Omental fat pad (tissue), 4 donors: ENCODE results near the gene KRTAP10-3. TPM values are rescaled to one million over a fixed set of nuclear protein-coding genes. Genes with fewer than 3 reads are reported as not detected.

Source experiments
- ATAC-seq: fragments of 150-250 bp; one replicate; pipeline ENCODE4 v1.9.1; 2016; ENCODE audit warnings: mild to moderate bottlenecking, moderate library complexity; ENCODE audit not compliant: low FRiP score
- DNase-seq: peaks from one replicate; pipeline ENCODE4 v3.0.0-alpha.2; 2019; ENCODE audit warnings: low spot score
- total RNA-seq, 4 donors: library from RNA; depleted of rRNA; stranded (reverse); fragments of >200 nt; gene quantifications; one replicate each; pipeline ENCODE4 v1.1.0, GENCODE V29; 2016
- TF ChIP-seq, protein P1 (sequence below), 3 donors: fragments of 450-650 bp; IDR thresholded peaks; one replicate each; pipeline ENCODE4 v1.5.1; 2016 to 2017; ENCODE audit warnings: antibody characterized with exemption in 3 of 3, mild to moderate bottlenecking in 3 of 3, moderate library complexity in 2 of 3

KRTAP10-3 gene
- total RNA-seq, 4 donors from 2014 or later: not detected

DNA sequence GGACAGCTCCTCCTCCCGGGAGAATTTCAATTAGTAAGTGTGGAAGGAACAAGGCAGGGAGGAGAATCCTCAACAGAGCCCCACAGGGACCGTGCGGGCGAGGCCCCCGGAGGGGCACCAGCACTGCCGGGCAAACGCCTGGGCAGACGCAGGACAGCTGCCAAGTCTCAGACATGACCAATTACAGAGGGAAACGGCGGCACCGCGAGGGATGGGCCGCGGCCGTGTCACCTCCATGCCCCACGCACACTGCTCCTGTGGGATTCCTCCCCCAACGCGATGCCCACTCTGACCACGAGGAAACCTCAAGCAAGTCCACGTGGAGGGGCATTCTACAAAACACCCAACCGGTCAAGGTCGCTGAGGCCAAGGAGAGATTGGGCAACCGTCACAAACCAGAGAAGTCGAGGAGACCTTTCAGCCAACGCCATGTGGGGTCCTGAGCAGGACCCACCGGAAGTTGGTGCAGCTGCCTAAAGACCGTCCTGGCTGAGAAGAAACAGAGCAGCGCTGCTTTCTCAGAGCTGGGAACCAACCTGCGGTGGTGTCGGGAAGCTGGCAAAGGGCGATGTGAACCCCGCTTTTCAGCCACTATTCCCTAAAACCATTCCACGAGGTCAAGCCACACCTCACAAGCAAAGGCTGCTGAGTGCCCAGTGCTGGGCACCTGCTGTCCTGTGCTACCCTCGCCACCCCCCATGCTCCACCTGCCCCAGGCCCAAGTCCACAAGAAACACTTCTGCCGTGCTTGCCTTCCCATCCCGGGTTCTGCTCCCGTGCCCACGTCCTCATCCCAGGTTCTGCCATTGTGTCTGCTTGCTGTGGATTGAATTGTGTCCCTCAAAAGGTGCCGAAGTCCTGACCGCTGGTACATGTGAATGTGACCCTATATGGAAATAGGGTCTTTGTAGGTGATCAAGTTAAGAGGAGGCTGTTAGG lies 13.5 kb upstream of the KRTAP10-3 start:
- ATAC-seq: no peak
- TF ChIP-seq, protein P1, sequence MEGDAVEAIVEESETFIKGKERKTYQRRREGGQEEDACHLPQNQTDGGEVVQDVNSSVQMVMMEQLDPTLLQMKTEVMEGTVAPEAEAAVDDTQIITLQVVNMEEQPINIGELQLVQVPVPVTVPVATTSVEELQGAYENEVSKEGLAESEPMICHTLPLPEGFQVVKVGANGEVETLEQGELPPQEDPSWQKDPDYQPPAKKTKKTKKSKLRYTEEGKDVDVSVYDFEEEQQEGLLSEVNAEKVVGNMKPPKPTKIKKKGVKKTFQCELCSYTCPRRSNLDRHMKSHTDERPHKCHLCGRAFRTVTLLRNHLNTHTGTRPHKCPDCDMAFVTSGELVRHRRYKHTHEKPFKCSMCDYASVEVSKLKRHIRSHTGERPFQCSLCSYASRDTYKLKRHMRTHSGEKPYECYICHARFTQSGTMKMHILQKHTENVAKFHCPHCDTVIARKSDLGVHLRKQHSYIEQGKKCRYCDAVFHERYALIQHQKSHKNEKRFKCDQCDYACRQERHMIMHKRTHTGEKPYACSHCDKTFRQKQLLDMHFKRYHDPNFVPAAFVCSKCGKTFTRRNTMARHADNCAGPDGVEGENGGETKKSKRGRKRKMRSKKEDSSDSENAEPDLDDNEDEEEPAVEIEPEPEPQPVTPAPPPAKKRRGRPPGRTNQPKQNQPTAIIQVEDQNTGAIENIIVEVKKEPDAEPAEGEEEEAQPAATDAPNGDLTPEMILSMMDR (IDR thresholded peaks at IDR 0.05): no peak
- no peak for DNase-seq

DNA sequence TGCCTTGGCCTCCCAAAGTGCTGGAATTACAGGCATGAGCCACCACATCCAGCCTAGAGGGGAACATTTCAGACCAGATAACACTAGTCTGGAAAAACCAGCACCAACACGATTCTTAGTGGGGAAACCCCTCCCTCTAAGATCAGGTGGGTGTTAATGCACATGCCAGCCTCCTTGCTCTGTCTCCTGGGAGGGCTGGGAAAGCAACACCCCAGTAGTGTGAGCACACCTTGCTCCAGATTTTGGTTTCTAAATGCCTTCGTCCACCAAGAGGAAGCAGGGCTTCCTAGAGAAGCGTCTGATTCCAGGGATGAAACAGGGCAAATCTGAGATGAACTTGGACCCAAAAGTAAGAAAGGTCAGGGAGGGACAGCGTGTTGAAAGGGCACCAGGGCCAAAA lies 12.7 kb upstream of the KRTAP10-3 start:
- no peak for ATAC-seq
- TF ChIP-seq, protein P1 (IDR thresholded peaks at IDR 0.05): no peak

DNA sequence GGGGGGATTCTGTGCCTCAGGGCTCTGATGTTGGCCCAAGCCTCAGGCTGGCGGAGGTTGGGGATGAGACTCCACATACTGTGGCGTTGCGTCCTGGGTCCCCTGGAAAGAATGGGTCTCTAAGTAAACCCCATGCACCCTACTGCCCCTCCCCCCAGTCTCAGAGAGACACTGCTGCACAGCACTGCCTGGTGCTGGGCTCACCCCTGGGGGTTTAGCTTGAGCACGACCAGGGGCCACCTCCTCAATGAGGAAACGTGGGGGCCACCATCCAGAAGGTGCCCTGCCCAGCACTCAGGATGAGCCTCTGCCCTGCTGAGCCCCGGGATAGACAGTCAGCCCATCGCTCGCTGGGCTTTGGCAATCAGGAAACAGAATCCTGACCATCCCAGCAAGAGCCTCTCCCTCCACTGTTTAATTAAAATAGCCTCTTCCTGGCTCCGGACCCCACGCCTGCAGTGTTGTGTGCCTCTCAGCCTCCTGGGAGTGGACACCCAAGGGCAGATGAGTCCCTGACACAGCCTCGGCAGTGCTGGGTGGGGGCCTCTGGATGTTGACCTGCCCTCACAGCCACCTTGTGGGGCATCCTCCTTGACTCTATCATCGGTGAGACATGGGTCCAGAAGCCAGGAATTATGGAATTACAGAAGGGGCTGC lies 11.4 kb upstream of the KRTAP10-3 start:
- TF ChIP-seq, protein P1 (IDR thresholded peaks at IDR 0.05): no peak
- no peak for ATAC-seq
- DNase-seq: no peak

More for the DNA sequence above, 12.7 kb upstream of the KRTAP10-3 start:
- no peak for DNase-seq

DNA sequence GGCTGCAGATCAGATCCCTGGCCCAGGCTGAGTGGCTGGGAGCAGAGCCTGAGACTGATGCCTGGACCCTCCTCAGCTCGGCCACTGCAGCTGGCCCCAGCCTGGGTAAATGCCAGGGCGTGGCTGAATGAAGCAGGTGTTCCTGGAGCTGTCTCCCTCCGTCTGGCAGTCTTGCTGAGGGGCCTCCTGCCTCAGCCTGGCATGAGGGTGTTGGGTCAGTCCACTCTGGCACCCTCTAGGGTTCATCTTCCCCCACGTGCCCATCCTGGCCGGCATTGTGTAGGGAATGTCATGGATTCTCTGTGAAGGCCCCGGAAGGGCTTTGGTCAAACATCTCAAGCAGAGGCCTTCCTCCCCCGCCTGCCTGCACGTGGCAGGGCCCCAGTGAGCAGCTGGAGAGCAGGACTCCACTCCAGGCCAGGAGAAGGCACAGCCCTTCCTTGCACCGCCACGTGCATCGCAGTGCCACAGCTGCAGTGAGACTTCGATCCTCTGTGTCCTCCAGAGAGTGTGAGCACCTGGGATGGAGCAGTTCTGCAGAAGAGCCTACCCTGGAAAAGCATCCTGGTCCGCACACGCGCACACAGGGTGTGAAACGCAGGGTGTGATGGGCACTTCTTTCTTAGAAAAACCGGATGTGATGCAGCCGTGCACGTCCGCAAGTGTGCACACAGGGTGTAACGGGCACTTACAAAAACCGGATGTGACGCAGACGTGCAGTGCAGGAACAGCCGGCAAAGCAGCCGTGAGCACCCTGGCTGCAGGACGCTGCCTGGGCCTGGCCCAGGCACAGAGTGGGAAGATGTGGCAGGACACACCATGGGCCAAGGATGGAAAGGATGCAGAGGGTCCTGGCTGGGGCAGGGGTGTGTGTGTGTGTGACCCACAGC lies 10.3 kb upstream of the KRTAP10-3 start:
- DNase-seq (no peak), ATAC-seq (no peak)
- TF ChIP-seq, protein P1 (IDR thresholded peaks at IDR 0.05): no peak

DNA sequence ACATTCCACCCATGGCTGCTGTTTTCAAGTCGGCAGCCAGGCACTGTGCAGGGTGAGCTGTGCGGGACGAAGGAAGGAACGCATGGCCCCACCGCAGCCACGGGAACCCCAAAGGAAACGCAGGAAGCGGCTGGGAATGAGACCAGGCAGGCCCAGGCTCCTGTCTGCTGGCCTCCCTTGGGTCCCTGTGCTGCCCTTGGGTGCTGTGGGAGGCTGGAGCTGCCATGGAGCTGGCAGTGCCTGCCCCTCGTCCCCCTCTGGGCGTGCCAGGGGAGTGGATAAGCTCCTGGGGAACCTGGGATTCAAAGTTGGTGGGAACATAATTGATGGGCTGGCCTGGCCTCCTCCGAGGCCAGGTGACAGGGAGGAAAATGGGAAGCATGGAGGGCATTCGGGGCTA lies 9.7 kb upstream of the KRTAP10-3 start:
- no peak for ATAC-seq
- TF ChIP-seq, protein P1 (IDR thresholded peaks at IDR 0.05): no peak
- no peak for DNase-seq

DNA sequence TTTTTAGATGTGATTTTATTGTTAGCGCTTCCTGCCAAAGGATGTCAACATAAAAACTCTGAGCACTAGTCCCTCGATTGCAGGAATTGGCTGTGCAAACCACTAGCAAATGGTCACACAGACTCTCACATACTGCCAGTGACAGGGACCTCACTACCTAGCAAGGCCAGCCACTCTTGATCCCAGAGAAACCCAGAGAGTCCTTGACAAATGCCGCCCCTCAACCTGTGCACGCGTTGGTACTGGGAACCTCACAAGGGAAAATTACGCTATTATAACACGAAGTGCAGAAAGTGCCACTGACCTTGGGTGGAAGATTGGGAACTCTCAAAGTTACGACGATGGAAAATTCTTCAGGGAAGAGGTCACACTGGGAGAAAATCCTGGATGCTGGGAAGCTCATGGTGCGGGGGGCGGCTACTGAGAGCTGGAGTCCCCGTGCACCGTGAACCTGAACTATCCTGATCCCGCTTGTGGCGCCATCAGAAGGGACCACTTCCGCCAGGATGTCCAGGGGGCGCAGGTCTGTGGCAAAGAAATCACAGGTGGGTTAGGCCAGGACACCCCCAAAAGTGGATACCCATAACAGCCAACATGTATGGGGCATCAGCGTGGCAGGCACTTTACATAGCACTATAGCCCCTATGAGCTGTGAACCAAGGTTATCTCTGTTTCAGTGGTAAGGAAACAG lies 9.0 kb upstream of the KRTAP10-3 start:
- DNase-seq (no peak), ATAC-seq (no peak)
- TF ChIP-seq, protein P1 (IDR thresholded peaks at IDR 0.05): no peak
